Left renal cortex interstitium (tissue), 4 donors: ENCODE results near the gene RNASEL. TPM values are rescaled to one million over a fixed set of nuclear protein-coding genes. Genes with fewer than 3 reads are reported as not detected.

ENCODE experiments used
- DNase-seq, 4 donors: peaks; one replicate each; pipeline ENCODE4 v3.0.0-alpha.2; 2013; ENCODE audit warnings: low read depth in 4 of 4, low spot score in 2 of 4, missing footprints in 1 of 4
- polyA plus RNA-seq, 4 donors: library from polyadenylated mRNA; unstranded; fragments of 120-200 nt; gene quantifications; one replicate each; pipeline ENCODE4 v1.2.1, GENCODE V29; 2013; ENCODE audit not compliant: insufficient read length in 4 of 4

Gene RNASEL
- polyA plus RNA-seq, 4 donors = 9.3 to 12.1 (median 10.4) TPM

DNA sequence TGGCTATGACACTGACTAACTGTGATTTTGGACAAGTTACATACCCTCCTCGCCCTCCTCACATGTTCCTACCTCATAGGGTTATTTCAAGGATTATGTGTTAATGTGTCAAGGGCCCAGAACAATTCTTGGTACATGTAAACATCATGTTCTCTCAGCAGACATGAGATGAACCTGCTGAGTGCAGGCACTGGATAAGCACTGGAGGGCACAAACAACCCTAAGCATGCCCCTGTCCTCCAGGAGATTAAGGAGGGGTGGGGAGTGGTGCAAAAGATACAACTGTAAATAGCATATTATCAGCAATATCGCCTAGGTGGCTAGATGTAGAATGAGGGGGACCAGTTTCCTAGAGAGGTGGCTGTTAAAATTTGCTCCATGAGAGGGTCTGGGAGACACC, 32.9 kb upstream of the RNASEL start:
- DNase-seq = no peak

- no peak for DNase-seq
Measured at GRCh38 chr1:182620924-182621585, 32.0 kb upstream of the RNASEL start.

GRCh38 chr1:182617734-182618351, 28.8 kb upstream of the RNASEL start:
- DNase-seq = no peak

- DNase-seq = no peak
Measured at GRCh38 chr1:182617014-182617429, 28.0 kb upstream of the RNASEL start.

DNA sequence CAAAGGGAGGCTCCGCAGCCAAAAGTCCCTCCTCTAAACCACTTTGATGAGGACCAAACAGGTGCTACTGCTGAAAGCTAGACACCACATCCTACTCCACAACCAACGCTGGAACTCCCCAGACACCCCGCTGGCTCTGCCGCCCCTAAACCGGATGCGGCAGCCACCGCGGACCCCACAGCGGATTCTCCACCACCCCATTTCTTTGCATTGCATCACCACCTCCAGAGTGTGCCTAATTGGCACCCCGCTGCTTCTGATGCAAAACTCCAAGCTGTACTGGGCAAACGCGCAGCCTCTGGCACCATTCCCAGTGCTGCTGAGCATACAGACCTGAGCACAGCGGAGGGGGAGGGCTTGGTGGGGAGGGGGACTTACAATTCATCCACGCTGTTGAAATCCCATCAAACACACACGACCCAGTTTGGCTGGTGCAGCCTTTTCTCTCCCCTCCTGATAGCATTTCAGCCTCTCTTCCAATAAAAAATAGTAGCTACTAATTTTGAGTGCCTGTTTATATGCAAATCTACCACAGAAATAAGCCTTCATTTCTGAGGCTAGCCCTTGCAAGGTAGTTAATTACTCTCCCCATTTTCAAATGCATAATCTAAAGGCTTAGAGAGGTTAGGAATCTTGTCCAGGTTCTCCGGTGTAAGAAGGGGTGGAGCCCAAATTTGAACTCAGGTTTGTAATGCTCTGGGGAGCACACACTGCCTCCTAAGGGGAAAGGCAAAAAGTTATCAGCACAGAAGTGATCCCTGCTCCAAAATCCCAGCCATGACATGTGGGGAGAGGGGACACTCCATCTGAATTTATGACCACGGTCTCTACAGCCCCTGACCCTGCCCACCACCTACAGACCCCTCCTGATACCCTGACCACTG, 27.3 kb upstream of the RNASEL start:
- DNase-seq = no peak

DNA sequence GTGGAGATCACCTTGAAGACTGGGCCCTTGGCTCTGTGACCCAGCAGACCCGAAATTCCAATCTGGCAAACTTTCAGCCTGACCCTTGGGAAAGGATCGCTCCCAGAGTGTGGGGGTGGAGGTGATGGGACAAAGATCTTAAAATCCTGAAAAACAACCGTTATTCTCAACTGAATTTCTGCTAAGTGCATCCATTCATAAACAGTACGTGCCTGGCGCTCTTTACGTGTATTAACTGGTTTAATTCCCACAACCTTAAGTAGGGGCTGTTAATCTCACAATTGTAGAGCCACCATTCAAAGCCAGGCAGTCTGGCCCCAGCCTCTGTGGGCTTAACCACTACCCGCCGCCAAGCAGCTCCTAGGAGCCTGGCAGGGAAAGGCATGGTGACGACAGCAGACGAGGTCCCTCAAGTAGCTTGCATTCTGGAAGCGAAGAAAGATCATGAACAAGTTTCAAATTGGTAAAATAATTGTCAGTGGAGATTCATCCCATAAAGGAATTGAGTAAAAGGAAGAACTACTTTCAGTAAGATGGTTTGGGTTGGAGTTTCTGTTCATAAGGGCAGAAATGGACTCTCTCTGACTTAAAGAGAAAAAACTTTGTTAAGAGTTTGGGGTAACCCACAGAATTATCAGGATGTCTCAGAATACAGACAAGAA, 26.5 kb upstream of the RNASEL start:
- DNase-seq = no peak

DNA sequence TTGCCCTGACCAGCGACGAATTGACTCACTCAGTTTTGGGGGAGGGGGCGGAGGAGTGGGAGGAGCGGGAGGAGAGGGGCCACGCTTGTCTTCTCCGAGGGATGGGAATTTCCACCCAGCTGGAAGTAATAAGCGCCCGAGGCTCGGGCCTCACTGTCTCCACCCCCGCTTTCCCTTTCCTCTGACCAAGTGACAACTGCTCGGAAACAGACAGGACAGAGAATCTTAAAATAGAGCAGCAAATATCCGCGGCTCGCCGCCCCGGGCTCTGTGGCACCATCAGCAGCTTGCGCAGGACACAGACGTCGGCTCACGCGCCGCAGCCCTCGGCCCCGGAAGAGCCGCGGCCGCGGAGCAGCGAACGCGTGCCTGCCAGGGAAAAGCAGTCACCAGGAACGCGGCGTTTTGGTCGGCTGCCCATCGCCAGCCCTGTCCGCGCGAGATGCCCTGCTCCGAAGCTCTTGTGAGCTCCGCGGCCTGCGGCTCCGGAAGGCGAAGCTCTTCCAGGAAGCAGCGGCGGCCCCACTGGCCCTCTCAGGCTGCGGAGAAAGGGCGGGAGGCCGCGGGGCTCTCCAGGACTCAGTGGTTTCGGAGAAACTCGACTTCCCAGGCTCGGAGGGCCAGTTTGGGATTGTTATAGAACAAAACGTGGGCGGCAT, 25.9 kb upstream of the RNASEL start:
- peak in 2 of 4 donors; percentile 71 to 78 for DNase-seq

DNA sequence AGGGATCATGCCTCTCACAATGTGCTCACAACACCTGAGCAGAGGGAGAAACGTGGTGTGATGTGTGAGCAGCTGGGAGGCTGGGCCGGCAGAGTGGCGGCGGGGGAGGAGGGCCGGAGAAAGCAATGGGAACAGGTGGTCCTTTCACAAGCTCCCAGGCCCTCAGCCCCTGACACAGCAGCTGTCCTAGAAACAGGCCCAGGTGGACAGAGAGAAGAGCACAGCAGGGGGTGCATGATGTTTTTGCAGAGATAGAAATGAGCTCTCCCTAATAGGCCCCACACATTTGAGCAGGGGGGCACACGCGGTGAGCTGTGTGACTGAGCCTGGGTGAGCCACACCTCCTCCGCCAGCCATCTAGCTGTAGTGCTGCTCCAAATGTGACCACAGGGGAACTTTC, 22.7 kb upstream of the RNASEL start:
- DNase-seq = no peak

DNA sequence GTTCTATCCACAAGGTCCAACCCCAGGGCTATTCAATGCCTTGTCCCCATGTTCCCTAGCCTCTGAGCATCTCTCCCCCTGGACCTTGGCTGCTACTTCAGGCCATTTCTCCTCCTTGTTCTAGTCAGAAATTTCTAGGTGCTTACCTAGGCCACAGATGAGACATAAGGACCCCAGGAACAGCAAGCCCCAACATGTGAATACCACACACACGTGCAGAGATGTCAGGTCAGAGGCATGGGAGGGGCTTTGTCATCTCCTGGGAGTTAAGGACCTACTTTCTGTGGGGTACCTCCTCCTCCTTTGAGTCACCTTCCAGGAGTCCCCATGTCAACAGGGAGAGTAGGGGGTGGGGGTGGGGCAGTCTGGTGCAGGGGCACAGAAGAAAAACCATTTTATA, 22.3 kb upstream of the RNASEL start:
- no peak for DNase-seq

- DNase-seq = no peak
Measured at GRCh38 chr1:182610606-182611194, 21.6 kb upstream of the RNASEL start.

GRCh38 chr1:182608845-182609610, 20.0 kb upstream of the RNASEL start:
- DNase-seq = no peak

- DNase-seq = no peak
Measured at GRCh38 chr1:182608236-182608635, 19.2 kb upstream of the RNASEL start.

DNA sequence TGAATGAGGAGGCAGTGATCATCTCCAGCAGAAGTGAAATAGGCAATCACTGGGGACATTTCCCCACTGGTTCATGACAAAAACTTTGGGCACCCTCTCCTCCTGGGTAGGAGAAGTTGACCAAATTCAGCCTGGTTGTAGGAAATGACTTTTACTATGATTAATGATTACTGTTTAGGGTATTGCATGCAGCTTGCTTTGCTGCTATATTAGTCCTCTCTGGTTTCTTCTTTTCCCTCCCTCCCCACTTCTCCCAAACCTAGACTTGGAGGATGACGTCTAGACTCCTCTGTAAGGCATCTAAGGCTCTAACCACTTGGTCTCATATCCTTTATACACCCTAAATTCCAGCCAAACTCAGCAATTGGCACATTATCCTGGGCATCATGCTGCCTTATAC, 18.5 kb upstream of the RNASEL start:
- DNase-seq = no peak

GRCh38 chr1:182604175-182605164, 15.4 kb upstream of the RNASEL start, which contains the start of gene RGS16:
Gene RGS16 (minus strand): TSS chr1:182604389. CDS start chr1:182604259, 130 bp downstream.
- DNase-seq = peak in 1 of 4 donors; percentile 67

GRCh38 chr1:182603646-182604174, 14.7 kb upstream of the RNASEL start:
- DNase-seq = no peak

DNA sequence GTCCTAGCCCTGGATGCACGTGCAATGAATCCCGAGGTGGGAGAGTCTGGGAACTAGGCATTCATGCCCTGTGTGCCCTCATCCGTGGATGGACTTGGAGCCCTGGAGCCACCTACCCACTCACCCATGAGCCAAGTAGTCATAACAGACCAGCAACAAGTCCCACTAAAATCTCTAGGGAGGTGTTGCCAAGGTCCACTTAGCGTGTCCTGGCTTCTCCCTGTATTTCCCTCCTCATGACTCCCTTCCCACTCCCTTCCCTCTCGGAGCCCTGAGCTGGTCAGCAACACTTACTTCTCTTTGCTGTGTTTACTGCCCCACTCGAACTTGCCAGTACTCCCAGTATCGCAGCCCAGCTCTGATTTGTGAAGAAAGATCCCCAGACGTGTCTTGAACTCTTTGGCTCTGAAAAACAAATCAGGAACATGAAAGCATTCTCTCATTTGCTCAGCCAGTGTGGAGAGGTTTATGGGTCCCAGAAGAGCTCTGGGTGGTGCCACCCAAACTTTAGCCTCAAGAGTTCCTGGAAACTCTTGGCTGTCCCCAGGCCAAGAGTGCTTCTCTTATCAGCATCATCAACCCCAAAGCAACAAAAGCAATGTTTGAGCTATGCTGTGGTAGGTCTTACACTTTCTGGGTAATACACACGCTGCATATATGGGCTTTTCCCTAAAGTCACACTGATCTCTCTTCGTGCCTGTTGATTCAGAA, 14.0 kb upstream of the RNASEL start:
- no peak for DNase-seq

GRCh38 chr1:182601913-182602312, 12.9 kb upstream of the RNASEL start:
- DNase-seq = no peak
